Measurements from ENCODE around the gene GPATCH1.
A peak's percentile ranks its signal among the peaks of the same experiment; 100 is the strongest.
"Not testable (repeated sequence)": the region's sequence is repeated elsewhere in the genome, so short reads cannot be mapped to it uniquely, and the experiment has no call there.

The GPATCH1 gene

GRCh38 chr19:33161201-33161600 is 80.2 kb downstream of the GPATCH1 start:
- no peak for DNase-seq

- DNase-seq, result peak; percentile 35 to 62
Observed at GRCh38 chr19:33163481-33163880, 82.5 kb downstream of the GPATCH1 start.

DNA sequence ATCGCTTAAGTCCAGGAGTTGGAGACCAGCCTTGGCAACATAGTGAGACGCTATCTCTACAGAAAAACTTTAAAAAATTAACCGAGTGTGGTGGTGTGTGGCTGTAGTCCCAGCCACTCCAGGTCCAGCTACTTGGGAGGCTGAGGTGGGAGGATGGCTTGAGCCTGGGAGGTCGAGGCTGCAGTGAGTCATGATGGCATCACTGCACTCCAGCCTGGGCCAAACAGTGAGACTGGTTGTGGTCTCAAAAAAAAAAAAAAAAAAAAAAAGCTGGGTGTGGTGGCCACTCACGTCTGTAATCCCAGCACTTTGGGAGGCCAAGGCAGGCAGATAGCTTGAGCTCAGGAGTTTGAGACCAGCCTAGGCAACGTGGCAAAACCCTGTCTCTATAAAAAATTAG is 85.1 kb downstream of the GPATCH1 start:
- DNase-seq, result not testable (repeated sequence)

DNA sequence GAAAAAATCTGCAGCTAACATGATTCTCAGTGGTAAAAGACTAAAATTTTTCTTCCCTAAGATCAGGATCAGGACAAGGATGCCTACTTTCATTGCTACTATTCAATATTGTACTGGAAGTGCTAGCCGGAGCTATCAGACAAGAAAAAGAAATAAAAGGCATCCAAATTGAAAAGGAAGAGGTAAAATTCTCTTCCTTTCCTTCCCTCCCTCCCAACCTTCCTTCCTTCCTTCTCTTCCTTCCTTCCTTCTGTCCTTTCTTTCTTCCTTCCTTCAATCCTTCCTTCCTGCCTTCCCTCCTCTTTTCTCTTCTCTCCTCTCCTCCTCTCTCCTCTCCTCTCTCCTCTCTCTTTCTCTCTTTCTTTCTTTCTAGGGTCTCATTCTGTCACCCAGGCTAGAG is 86.5 kb downstream of the GPATCH1 start:
- DNase-seq, result no peak

GRCh38 chr19:33168528-33168927 is 87.5 kb downstream of the GPATCH1 start:
- DNase-seq, result no peak

DNA sequence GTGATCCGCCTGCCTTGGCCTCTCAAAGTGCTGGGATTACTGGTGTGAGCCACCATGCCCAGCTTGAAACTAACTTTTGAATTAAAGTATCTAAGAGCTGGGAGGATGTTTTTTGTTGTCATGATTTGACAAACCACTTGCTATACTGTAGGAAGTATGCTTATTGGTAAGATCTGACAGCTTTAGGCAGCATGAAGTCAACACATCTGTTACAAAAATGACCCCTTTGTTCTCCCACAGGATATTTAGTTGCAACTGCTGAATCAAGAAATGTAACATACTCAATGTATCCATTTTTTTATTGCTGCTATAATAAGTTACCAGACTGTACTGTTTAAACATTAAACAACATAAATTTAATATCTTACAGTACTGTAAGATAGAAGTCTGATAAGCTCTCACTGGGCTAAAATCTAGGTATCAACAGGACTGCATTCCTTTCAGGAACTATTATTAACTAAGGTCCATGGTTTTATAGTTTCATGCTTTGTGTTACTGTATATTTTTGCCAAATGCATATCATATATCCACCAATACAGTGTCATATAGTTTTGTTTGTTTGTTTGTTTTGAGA is 90.3 kb downstream of the GPATCH1 start:
- no peak for DNase-seq

DNA sequence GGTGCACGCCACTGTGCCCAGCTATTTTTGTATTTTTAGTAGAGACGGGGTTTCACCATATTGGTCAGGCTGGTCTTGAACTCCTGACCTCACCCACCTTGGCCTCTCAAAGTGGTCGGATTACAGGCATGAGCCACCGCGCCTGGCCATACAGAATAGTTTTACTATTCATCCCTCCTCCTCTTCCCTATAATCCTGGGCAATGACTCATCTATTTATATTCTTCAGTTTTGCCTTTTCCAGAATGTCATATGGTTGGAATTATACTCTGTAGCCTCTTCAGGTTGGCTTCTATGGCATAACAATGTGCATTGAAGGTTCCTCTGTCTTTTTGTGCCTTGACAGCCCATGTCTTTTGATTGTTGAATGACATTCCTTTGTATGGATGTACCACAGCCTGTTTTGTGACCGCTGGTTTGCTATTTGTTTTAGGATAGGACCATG is 91.0 kb downstream of the GPATCH1 start:
- no peak for DNase-seq

- no peak for DNase-seq
Observed at GRCh38 chr19:33174186-33174585, 93.2 kb downstream of the GPATCH1 start.

- DNase-seq, result no peak
Observed at GRCh38 chr19:33175156-33175782, 94.3 kb downstream of the GPATCH1 start.

DNA sequence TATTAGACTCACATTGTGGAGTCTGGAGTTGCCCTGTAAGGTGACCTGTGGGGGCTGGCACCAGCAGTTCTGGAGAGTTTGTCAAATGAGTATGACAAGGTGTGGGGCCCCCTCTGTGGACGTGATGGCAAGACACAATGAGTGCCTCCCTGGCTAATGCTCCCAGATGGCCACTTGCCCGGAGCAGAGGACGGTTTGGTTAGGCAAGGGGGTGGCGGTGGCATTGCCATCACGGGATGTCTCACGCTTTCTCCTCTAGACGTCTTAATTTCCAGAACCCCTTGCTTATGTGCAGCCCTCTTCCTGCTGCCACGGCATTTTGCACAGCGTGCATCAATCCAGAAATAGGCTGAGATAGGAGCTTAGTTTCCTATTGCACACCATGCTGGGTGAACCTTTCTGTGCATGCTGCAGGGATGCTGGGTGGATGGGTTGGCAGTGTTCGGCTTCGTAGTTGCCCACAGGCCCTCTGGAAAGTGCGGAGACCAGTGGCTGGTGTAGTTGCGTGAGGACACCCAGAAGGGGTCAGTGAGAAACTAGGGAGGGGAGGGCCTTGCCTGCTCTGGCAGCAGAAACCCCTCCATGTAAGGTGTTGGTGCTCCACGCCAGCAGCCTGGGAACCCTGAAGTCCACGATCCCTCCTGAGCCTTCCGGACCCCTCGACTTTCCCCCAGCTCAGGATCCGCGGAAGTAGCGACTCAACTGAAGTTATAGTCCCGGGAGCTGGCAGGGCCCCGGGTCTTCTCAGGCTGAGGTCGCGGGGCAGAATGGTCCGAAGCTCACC is 95.1 kb downstream of the GPATCH1 start:
- DNase-seq, result no peak

DNA sequence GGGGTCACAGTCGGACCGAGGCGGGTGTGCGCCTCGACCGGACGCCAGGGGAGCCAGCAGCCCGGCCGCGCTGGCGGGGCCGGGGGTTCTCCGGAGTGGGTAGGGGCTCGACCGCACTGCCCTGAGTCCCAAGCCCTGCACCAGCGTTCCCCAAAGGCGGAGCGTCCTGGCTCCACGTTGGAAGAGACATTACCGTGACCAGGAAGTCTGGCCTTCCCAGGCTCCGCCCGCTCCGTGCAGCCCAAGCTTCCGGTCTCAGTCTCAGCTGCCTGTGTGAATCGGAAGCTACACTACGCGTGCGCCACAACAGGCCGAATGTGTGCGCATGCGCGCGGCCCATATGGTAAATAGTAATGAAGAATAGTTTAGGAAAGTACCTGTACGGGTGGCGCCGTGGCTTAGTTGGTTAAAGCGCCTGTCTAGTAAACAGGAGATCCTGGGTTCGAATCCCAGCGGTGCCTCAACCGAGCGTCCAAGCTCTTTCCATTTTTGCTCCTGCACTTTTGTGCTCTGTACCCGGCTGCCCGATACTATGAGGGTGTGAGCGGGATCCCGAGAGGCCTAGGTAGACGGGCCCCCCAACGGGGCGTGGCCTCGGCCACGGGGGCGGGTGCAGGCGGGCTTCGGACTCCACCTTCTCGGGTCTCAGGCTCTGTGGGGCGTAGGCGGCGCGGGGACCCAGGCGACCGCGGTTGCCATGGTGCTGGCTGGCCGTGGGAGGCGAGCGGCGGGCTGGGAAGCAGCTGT is 95.9 kb downstream of the GPATCH1 start:
- DNase-seq, result peak; percentile 98 to 99

GRCh38 chr19:33177417-33177979 is 96.5 kb downstream of the GPATCH1 start:
- DNase-seq, result no peak
